Measurements from ENCODE around the gene CRELD2.

CRELD2 gene

DNA sequence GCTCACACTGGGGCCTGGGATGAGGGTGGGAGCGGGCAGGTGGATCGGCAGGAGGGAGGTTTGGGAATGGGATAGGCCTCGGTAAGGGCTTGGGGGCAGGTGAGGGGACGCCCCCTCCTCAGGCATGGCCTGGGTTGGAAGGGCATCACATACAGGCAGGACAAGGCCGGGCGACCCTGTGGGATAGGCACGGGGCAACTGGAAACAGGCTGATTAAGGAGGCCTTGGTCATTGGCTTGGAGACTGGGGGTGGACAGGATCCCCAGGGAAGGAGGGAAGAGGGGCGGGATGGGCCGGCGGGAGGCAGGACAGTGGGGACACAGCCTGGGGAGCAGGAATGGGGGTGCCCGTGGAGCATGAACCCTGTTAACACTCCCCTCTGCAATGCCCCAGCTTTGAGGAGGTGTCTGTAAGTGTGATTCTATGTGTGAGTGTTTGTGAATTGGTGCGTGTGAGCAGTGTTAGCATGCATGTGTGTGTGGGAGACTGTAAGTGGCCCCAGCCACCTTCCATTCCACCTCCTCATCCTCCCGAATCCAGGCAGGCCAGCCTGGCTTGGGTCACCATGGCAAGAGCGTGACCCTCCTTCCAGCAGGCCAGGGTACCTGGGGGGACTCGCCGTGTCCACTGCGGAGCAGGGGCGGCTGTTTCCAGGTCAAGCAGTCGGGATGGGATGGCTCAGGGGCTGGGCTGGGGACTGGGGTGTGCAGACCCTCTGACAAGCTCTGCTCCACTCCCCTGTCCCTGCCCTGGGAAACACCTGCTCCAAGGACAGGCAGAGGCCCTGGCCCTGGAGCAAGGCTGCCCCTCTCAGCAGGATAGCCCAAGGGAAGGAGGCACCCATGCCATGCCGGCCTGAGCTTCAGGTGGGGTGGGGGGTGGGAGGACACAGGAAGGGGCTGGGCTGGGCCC lies 38.7 kb downstream of the CRELD2 start:
- DNase-seq (ENCODE audit: low read depth, low spot score) = no peak

DNA sequence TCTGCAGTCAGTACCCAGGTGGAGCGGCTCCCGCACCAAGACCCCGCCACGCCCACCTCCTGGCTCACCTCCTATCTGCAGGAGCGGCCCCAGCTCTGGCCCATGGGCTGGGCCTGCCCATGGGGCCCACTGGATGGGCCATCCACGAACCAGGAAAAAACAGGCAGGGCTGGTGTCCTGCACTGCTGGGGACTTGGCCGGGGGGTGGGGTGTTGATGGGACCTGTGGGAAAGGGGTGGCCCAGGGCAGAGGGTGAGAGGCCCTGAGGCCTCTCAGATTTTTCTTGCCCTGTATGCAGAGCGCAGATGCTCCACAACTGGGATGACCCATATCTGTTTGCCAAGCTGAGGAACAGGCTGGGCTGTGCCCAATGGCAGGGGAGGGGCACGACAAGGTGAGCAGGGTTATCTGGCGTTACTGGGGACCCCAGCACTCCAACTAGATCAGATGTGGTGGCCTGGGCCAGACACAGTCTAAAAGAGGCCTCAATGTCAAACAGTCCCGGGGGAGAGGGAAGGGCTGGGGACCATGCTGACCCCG lies 39.5 kb downstream of the CRELD2 start:
- no peak for DNase-seq (ENCODE audit: low read depth, low spot score)

DNA sequence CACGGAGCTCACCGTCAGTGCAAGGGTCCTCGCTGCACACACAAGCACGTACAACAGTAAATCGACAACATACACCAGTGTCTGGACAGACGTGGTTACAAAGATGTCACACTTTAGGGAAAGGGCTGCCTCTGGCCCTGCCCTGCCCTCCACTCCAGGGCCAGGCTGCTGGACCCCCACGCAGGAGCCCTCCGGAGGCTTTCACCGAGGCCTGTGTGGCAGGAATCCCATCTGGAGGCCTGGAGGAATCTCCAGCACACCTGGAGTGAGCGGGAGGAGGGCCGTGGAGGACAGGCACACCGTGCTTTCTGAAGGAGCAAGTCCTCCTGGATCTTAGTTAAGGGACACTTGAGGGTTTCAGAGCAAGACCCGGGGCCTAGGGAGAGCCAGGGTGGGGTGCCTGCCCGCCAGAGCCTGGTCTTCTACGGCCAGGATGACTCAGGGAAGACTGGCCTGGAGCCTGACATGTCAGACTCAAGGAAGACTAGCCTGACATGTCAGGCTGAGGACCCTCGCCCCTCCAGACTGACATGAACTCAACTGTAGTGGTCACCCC lies 40.0 kb downstream of the CRELD2 start:
- DNase-seq (ENCODE audit: low read depth, low spot score) = no peak

DNA sequence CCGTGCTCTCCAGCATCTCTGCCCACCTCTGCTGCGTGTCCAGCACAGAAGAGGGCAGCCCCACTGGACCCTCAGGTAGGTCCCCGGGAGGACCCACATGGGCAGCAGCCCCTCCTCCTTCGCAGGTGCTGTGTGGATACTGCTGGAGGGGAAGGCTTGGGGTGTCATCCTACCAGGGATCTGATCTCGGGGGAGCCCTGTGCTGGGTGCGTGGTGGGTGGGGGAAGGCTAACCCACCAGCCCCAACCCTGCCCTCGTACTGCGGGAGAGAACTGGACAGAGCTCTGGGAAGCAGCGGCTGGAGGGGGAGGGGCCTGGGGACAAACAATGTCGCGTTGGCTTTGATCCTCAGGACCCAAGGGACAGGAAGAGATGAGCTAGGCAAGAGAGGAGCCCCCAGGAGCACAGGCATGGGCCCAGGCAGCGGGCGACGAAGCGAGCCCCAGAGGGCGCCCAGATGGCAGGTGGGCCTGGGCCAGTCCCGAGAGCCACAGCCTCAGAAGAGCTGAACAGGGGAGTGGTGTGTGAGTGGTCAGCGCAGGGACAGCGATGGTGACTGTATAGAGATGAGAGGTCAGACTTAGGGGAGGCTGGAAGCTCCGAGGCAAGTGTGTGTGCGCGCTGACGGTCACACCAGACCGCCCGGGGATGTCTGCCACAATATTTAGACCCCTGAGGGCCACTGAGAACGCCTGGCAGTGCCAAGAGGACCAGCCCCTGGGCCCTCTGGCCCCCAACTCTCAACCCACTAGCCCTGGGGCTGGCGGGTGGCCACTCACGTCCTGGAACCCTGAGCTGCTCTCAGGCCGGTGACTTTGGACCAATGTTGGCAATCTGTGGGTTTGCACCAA lies 40.7 kb downstream of the CRELD2 start:
- no peak for DNase-seq (ENCODE audit: low read depth, low spot score)

DNA sequence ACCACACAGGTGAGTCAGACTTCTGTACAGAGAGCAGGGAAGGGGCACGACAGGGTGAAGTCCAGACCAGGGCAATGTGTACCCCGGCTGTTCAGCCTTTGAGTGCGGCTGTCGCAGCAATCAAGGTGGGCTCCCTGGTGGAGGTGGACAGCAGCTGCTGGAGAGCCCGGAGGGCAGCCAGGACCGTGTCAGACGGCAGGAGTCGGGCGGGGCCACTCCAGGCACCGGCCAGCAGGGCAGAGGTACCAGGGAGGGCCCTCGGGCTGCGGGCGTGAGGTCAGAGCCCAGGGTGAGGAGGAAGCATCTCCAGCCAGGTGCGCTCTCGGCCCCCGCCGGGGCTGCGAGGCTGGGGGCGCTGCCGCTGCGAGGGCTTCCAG lies 41.3 kb downstream of the CRELD2 start:
- DNase-seq (ENCODE audit: low read depth, low spot score) = no peak

DNA sequence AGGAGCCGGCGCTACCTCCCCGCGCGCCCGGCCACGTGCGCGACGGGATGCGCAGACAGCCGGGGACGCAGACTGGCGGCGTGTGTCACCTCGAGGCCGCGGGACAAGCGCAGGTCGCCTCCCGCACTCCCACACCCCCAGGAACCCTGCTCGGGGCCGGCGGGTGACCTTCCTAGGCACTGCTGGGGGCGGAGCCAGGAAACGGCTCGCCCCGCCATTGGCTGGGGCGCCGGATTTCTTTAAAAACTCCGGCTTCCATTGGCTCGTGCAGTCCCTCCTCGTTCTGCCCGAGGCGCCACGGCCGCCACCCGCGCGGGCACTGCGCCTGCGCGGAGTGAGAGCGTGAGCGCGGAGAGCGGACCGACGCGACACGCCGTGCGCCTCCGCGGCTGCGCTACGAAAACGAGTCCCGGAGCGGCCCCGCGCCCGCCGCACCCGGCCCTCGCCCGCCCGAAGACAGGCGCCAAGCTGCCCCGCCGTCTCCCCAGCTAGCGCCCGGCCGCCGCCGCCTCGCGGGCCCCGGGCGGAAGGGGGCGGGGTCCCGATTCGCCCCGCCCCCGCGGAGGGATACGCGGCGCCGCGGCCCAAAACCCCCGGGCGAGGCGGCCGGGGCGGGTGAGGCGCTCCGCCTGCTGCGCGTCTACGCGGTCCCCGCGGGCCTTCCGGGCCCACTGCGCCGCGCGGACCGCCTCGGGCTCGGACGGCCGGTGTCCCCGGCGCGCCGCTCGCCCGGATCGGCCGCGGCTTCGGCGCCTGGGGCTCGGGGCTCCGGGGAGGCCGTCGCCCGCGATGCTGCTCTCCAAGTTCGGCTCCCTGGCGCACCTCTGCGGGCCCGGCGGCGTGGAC lies 41.9 kb downstream of the CRELD2 start, which contains the start of gene PIM3:
TSS of gene PIM3 (plus strand) at position 614 of the 846 bp plus-strand sequence. CDS start at position 790, 176 bp downstream.
- peak; percentile 89 for DNase-seq (ENCODE audit: low read depth, low spot score)

DNA sequence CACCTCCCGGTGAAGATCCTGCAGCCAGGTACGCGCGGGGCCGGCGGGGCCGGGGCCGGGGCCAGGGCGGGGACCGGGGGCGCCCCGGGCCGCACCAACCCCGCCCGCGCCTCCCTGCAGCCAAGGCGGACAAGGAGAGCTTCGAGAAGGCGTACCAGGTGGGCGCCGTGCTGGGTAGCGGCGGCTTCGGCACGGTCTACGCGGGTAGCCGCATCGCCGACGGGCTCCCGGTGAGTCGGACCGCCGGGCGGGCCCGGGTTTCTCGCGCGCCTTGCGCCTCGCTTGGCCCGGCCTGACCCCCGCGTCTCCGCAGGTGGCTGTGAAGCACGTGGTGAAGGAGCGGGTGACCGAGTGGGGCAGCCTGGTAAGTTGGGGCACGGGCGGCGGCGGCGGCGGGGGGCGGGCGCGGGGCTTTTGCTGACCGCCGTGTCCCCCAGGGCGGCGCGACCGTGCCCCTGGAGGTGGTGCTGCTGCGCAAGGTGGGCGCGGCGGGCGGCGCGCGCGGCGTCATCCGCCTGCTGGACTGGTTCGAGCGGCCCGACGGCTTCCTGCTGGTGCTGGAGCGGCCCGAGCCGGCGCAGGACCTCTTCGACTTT lies 42.7 kb downstream of the CRELD2 start:
- DNase-seq (ENCODE audit: low read depth, low spot score) = no peak

DNA sequence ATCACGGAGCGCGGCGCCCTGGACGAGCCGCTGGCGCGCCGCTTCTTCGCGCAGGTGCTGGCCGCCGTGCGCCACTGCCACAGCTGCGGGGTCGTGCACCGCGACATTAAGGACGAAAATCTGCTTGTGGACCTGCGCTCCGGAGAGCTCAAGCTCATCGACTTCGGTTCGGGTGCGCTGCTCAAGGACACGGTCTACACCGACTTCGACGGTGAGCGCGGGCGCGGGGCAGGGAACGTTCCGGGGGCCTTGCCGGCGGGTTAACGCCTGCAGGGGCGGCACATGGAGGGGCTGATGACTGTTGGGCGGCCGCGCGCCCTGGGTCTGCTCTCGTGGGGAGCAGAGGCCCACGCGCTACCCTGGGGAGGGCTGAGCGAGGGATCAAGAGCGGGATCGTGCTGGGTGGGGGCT lies 43.2 kb downstream of the CRELD2 start:
- DNase-seq (ENCODE audit: low read depth, low spot score) = no peak

DNA sequence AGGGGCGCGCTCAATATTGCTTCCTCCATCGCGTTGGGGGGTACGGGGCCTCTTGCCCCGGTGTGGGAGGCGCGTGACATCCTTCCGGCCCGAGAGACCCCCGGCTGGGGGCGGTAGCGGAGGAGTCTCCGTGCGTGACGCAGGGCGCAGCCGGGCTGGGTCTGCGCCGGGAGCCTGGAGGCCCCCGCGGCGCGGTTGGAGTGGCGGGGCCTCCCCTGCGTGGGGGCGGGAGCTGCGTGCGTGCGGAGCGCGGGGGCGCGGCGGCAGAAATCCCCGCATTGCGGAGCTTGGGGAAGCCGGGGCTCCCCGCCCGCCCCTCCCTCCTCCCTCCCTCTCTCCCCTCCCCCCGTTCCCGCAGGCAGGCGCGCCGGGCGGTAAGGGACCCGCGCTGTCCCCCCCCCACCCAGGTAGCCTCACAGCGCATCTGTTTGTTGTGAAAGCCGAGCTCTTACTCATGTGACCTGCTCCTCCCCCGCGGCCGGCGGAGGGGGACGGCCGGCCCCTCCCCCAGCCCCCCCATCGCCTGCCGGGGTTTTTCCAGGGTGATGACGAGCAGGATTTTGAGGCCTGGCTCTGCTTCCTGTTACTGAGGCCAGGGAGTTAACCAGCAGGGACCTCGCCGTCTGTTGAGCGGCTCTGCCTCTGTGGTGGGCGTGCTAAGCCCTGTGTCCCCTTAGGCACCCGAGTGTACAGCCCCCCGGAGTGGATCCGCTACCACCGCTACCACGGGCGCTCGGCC lies 43.7 kb downstream of the CRELD2 start:
- DNase-seq (ENCODE audit: low read depth, low spot score) = peak; percentile 70

DNA sequence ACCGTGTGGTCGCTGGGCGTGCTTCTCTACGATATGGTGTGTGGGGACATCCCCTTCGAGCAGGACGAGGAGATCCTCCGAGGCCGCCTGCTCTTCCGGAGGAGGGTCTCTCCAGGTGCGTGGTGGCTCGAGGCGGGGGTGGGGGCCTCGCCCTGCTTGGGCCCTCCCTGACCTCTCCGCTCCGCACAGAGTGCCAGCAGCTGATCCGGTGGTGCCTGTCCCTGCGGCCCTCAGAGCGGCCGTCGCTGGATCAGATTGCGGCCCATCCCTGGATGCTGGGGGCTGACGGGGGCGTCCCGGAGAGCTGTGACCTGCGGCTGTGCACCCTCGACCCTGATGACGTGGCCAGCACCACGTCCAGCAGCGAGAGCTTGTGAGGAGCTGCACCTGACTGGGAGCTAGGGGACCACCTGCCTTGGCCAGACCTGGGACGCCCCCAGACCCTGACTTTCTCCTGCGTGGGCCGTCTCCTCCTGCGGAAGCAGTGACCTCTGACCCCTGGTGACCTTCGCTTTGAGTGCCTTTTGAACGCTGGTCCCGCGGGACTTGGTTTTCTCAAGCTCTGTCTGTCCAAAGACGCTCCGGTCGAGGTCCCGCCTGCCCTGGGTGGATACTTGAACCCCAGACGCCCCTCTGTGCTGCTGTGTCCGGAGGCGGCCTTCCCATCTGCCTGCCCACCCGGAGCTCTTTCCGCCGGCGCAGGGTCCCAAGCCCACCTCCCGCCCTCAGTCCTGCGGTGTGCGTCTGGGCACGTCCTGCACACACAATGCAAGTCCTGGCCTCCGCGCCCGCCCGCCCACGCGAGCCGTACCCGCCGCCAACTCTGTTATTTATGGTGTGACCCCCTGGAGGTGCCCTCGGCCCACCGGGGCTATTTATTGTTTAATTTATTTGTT lies 44.6 kb downstream of the CRELD2 start:
- DNase-seq (ENCODE audit: low read depth, low spot score) = no peak

DNA sequence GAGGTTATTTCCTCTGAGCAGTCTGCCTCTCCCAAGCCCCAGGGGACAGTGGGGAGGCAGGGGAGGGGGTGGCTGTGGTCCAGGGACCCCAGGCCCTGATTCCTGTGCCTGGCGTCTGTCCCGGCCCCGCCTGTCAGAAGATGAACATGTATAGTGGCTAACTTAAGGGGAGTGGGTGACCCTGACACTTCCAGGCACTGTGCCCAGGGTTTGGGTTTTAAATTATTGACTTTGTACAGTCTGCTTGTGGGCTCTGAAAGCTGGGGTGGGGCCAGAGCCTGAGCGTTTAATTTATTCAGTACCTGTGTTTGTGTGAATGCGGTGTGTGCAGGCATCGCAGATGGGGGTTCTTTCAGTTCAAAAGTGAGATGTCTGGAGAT lies 45.2 kb downstream of the CRELD2 start:
- DNase-seq (ENCODE audit: low read depth, low spot score) = no peak

DNA sequence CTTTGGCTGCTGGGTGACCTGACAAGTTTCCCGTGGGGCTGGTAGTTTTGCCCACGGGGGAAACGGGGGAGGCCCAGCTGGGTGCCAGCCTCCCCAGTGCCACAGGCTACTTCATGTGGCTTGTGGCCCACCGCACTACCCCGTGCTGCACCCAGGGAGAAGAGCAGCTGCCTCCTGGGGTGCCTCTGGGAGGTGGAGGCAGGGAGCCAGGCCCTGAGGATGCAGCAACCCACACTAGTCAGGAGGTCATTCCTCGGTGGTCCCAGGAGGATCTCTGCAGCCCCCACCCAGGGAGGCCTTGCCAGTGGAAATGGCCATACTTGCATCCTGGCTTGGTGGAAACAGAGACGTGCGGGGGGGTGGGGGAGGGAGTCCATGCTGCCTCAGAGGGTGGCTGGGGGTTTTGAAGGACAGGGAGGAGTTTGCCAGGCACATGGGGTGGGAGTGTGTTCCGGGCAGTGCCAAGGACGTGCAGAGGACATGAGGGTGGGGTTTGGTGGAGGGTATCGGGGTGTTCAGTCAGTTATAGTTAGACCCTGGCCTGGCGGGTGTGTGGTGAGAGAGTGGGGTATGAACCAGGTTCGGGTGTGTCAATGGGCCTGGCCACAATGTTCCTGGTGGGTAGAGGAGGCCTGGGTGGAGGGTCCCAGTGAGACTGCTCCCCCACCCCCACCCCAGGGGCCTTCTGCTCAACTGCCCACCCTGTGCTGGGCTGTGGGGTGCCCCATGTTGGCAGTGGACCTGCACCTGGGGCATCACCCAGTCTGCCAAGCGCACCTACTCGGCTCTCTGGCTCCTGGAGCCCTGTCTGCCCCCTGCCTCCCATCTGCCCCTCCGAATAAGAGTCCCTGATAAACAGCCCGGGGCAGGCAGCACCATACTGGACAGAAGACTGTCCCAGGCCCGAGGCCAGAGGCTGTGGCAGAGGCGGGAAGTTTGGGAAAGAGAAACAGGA lies 46.0 kb downstream of the CRELD2 start:
- DNase-seq (ENCODE audit: low read depth, low spot score) = no peak

DNA sequence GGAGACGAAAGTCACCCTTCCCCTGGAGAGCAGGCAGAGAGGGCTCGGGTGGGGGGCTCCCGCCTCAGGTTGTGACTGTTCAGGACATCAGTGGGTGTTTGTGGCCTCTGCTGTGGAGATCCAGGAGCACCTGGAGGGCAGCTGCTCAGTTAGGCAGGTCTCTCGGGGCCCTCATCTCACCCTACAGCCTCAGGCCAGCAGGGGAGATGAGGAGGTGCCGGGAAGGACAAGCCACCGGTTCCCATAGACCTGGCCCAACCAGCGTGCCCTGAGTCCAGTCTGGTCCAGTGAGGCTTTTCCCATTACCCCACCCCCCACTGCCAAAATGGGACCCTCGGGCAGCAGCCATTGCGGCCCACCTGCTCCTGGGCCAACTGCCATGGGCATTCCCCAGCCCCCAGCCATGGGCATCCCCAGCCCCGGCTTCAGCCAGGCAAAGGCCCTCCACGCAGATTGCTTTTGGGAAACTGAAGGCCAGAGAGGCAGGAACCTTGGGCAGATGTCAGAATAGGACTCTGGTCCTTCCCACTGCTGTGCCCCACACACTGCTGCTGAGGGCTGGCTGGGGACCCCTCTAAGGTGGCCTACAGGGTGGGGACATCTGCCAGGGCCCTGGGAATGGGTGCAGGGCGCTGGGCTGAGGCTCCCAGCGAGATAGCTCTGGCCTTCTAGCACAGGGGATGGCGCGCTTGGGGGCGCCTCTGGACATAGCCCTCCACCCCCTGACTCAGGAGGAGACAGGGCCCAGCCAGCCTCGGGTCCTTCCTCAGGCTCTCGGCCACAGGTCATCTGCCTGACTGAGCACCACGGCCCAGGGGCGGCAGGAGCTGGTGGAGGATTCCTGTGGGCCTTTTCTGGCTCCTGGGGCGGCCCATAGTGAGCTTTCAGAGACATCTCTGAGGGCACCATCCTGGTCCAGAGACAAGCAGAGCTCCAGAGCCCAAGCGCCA lies 46.9 kb downstream of the CRELD2 start:
- DNase-seq (ENCODE audit: low read depth, low spot score) = no peak

DNA sequence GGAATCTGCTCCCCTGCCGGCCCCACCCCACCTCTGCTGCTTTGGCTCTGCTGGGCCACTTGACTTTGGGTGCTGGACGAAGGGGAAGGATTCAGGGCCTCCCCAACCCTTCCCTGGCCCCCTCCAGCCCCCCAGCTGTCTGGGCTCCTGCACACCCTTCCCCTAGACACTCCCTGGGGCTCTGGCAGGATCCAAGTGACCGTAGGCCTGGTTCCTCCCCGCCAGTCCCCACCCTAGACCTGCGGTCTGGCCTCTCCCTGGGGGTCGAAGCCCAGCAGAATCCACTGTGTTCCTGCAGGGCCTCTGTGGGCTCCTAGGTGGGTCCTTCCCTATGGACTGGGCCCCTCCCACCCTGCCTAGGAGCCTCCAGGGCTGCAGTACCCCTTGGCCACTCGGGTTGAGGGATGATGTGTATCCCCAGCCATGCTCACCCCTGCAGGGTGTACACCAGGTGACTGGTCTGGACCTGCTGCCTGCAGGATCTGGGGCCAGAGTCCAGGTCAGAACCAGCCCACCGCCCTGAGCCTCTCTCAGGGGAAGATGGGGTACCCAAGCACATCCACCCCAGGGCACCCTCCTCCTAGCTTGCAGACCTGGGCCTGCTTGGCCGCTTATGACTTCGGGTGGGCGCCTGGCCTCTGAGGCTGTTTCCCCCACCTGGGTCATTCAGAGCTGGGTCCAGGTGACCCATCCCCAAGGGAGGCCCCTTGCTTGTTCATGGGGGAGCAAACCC lies 47.8 kb downstream of the CRELD2 start:
- DNase-seq (ENCODE audit: low read depth, low spot score) = no peak

DNA sequence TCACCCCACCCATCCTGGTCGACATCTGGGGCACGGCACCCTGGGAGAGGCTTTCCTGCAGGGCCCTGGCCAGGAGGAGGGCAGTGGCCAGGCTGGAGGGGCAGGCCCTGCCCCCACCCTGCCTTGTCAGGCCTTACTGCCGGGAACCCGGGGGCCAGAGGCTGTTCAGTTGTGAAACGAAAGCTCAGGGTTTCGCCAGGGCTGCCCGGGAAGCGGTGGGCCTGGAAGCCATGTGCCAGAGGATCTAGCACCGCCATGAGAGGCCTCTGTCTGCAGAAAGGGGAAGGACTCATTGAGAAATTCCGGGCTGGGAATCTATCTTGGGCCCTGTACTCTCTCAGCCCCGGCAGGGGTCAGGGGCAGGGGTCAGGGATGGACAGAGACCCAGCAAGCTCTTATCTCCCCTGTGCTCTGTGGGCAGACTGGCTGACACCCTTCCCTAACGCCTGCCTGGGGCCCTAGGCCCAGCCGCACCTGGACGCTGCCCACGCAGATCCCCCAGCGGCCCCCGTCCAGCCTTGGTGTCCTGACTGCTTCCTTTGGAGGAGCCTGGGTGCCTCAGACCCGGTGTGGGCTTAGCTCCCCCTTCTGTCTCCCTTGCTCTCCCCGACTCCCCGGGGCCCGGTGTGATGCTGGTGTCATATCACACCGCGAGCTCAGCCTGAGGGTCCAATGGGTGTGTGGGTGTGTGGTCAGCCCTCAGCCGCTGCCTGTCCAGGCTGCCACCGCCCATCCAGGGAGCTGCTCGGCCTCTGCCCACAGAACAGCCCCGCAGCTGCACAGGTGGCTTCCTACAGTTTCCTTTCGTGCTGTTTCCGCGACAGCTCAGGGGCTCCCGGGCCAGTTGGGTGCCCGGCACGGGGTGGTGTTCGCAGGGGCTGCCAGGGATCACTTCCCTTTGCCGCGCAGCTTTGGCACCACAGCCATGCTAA lies 48.6 kb downstream of the CRELD2 start:
- no peak for DNase-seq (ENCODE audit: low read depth, low spot score)
